Right kidney (tissue), 1 donor: Measurements from ENCODE around the gene TRIM7.

Experiments used
- DNase-seq: peaks from one replicate; pipeline ENCODE4 v3.0.0-alpha.2; 2016

TRIM7 gene

GRCh38 chr5:181171782-181172181, 33.2 kb downstream of the TRIM7 start:
- DNase-seq: no peak

GRCh38 chr5:181170996-181171395, 34.0 kb downstream of the TRIM7 start:
- DNase-seq: peak; percentile 32

- no peak for DNase-seq
These were observed 34.7 kb downstream of the TRIM7 start for GRCh38 chr5:181170237-181170825.

- DNase-seq: peak; percentile 62
These were observed 35.3 kb downstream of the TRIM7 start for GRCh38 chr5:181169459-181170236.

GRCh38 chr5:181168595-181169118, 36.3 kb downstream of the TRIM7 start:
- no peak for DNase-seq

GRCh38 chr5:181167814-181168488, 37.0 kb downstream of the TRIM7 start:
- no peak for DNase-seq

GRCh38 chr5:181166812-181167733, 37.9 kb downstream of the TRIM7 start:
- no peak for DNase-seq

GRCh38 chr5:181164076-181164952, 40.7 kb downstream of the TRIM7 start:
- peak; percentile 18 for DNase-seq

- peak; percentile 21 for DNase-seq
These were observed 41.4 kb downstream of the TRIM7 start for GRCh38 chr5:181163487-181164075.

GRCh38 chr5:181161534-181162175, 43.3 kb downstream of the TRIM7 start:
- DNase-seq: no peak

GRCh38 chr5:181160755-181161533, 44.1 kb downstream of the TRIM7 start:
- DNase-seq: peak; percentile 40

- DNase-seq: peak; percentile 22
These were observed 44.7 kb downstream of the TRIM7 start for GRCh38 chr5:181160152-181160754.

GRCh38 chr5:181159286-181160151, 45.5 kb downstream of the TRIM7 start:
- peak; percentile 64 for DNase-seq

GRCh38 chr5:181158869-181159268, 46.1 kb downstream of the TRIM7 start:
- DNase-seq: no peak

- DNase-seq: no peak
These were observed 48.2 kb downstream of the TRIM7 start for GRCh38 chr5:181156758-181157157.

- no peak for DNase-seq
These were observed 51.2 kb downstream of the TRIM7 start for GRCh38 chr5:181153814-181154213.

- DNase-seq: no peak
These were observed 52.6 kb downstream of the TRIM7 start for GRCh38 chr5:181152406-181152805.

- no peak for DNase-seq
These were observed 53.9 kb downstream of the TRIM7 start for GRCh38 chr5:181151146-181151545.
